Measurements from ENCODE around the gene SLC27A2. TPM values are rescaled to one million over a fixed set of nuclear protein-coding genes. Genes with fewer than 3 reads are reported as not detected.

Gene SLC27A2
- polyA plus RNA-seq, 1 experiment = 0.22 TPM

DNA sequence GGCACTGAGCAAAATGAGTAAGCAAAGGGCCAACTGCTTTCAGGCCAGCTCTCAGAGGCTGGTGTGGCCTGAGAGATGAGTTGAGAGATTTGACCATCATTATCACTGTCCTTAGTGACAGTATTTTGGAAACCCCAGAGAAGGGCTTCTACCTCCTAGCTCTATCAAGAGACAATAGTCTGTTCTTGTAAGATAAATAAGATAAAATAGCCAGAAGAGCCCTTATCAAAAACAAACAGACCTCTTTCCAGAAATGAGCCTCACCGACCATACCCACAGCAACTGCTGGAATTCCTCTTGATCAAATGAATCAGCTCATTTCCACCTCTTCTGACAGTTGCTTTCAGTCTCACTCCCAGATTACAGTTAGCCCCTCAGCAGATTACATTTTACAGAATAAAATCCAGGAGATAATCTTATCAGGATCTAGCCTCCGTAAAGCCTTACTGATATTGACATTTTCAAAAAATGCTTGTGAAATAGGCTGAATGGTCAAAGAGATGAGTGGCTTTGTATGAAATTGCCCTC lies 79.0 kb downstream of the SLC27A2 start:
- TF ChIP-seq CTCF (IDR thresholded peaks at IDR 0.05; ENCODE audit: insufficient read depth, low read depth, low read length) = no peak
- no peaks in the 10 kb centered on the region; the same call in 1 of the 2 replicates for H3K27me3 ChIP-seq (ENCODE audit: control insufficient read depth, insufficient read depth, low read length)
- DNase-seq (ENCODE audit: low read depth) = no peak
- no peak overlapping the region for H3K4me3 ChIP-seq (ENCODE audit: low read depth, low read length)
- POLR2A ChIA-PET = no interaction called here
- H3K36me3 ChIP-seq (ENCODE audit: control insufficient read depth, insufficient read depth, low read length) = no peaks in the 10 kb centered on the region
- CTCF ChIA-PET = no interaction called here

DNA sequence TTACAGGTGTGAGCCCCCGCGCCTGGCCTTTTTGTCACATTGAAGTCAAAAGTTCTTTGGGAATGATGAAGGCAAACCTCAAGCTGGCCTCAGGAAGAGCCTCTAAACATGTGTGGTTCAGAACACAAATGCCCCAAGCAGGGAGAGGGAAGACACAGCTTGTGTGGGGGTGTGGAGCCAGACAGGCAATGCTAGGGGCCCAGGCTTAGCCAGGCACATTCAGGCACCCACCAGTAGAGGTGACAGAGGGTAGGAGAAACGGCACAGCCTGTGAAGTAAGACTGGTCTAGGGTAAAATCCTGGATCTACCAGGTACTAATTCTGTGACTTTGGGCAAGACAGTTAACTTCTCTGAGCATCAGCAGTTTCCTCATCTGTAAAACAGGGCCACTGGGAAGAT lies 80.0 kb downstream of the SLC27A2 start:
- H3K36me3 ChIP-seq (ENCODE audit: control insufficient read depth, insufficient read depth, low read length) = no peaks in the 10 kb centered on the region
- TF ChIP-seq CTCF (IDR thresholded peaks at IDR 0.05; ENCODE audit: insufficient read depth, low read depth, low read length) = no peak
- no peak for DNase-seq (ENCODE audit: low read depth)
- no peaks in the 10 kb centered on the region; the same call in 1 of the 2 replicates for H3K27me3 ChIP-seq (ENCODE audit: control insufficient read depth, insufficient read depth, low read length)
- H3K4me3 ChIP-seq (ENCODE audit: low read depth, low read length) = no peak overlapping the region
- CTCF ChIA-PET = interaction anchor here (0.5 kb wide), 1 partner anchor 16 kb away, joined by 3 read pairs; no protein-coding TSS in a partner anchor
- POLR2A ChIA-PET = no interaction called here

DNA sequence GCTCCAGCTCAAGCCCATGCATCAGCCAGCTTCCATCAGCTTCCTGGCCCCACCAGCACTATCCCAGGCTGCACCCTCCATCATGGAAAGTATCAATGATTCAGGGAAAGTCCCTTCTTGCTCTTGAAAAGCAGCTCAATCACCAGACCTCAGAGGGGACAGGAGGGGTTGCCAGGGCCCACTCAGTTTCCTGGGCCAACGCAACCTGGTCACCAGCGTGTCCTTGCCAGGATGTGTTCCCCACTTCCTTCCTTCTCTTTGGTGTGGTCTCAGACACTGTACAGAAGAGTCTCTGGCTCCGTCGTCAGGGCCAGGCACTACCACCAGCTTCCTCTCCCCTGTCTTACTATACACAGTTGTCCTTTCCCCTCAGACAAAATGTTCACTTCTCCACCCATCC lies 80.5 kb downstream of the SLC27A2 start:
- Histone ChIP-seq H3K4me3 (ENCODE audit: low read depth, low read length) (no peak overlapping the region), H3K27me3 (ENCODE audit: control insufficient read depth, insufficient read depth, low read length) (no peaks in the 10 kb centered on the region; the same call in 1 of the 2 replicates), H3K36me3 (ENCODE audit: control insufficient read depth, insufficient read depth, low read length) (no peaks in the 10 kb centered on the region)
- ChIA-PET POLR2A (no interaction called here), CTCF (no interaction called here)
- no peak for DNase-seq (ENCODE audit: low read depth)
- TF ChIP-seq CTCF (IDR thresholded peaks at IDR 0.05; ENCODE audit: insufficient read depth, low read depth, low read length) = no peak

GRCh38 chr15:50265620-50266019 lies 83.6 kb downstream of the SLC27A2 start, which contains the start of gene HDC:
TSS of gene HDC (minus strand) at chr15:50265726. CDS start at chr15:50265623, 103 bp downstream.
- CTCF ChIA-PET = no interaction called here
- Histone ChIP-seq H3K36me3 (ENCODE audit: control insufficient read depth, insufficient read depth, low read length) (no peaks in the 10 kb centered on the region), H3K4me3 (ENCODE audit: low read depth, low read length) (no peak within 1 kb of the TSS), H3K27me3 (ENCODE audit: control insufficient read depth, insufficient read depth, low read length) (no peaks in the 10 kb centered on the region; the same call in 1 of the 2 replicates)
- no peak for DNase-seq (ENCODE audit: low read depth)
- no peak for TF ChIP-seq CTCF (IDR thresholded peaks at IDR 0.05; ENCODE audit: insufficient read depth, low read depth, low read length)
- POLR2A ChIA-PET = no interaction called here

GRCh38 chr15:50267577-50267976 lies 85.6 kb downstream of the SLC27A2 start:
- H3K4me3 ChIP-seq (ENCODE audit: low read depth, low read length) = no peak overlapping the region
- POLR2A ChIA-PET = no interaction called here
- H3K36me3 ChIP-seq (ENCODE audit: control insufficient read depth, insufficient read depth, low read length) = no peaks in the 10 kb centered on the region
- TF ChIP-seq CTCF (IDR thresholded peaks at IDR 0.05; ENCODE audit: insufficient read depth, low read depth, low read length) = no peak
- DNase-seq (ENCODE audit: low read depth) = no peak
- no peaks in the 10 kb centered on the region; the same call in 1 of the 2 replicates for H3K27me3 ChIP-seq (ENCODE audit: control insufficient read depth, insufficient read depth, low read length)
- CTCF ChIA-PET = no interaction called here

Measured in BJ (cell line).